ENCODE measurements around the gene DEDD.

- no peak for TF ChIP-seq CTCF (IDR thresholded peaks at IDR 0.05)
- no peak for TF ChIP-seq EZH2 (IDR thresholded peaks at IDR 0.05; ENCODE audit: borderline replicate concordance, insufficient read depth, low read depth, low read length, poor library complexity, severe bottlenecking)
Observed at GRCh38 chr1:161096530-161096929, 35.9 kb downstream of the DEDD start.
